HepG2 (cell line): ENCODE results near the gene GPBAR1. TPM values are rescaled to one million over a fixed set of nuclear protein-coding genes. Genes with fewer than 3 reads are reported as not detected.
A peak's percentile ranks its signal among the peaks of the same experiment; 100 is the strongest.

Experiments
- ATF7-NPFF ChIP-seq: sonication (generic); formaldehyde crosslinking; IDR thresholded peaks from 2 replicates; pipeline ENCODE4 v1.8.1; 2023; ENCODE audit warnings: mild to moderate bottlenecking, low read depth, missing genetic modification reagents, moderate library complexity
- BCL3 ChIP-seq: sonication (generic); formaldehyde crosslinking; IDR thresholded peaks from 2 replicates; pipeline ENCODE4 v1.5.1; 2020; ENCODE audit warnings: mild to moderate bottlenecking, missing genetic modification reagents, moderate library complexity
- DMTF1 ChIP-seq: sonication (generic); formaldehyde crosslinking; IDR thresholded peaks from 2 replicates; pipeline ENCODE4 v1.4.0; 2020; ENCODE audit warnings: mild to moderate bottlenecking, missing genetic modification reagents
- MEF2D ChIP-seq: sonication (generic); formaldehyde crosslinking; IDR thresholded peaks from 2 replicates; pipeline ENCODE4 v1.5.1; 2020; ENCODE audit warnings: mild to moderate bottlenecking, missing genetic modification reagents
- MEIS2 ChIP-seq: sonication (generic); formaldehyde crosslinking; IDR thresholded peaks from 2 replicates; pipeline ENCODE4 v1.9.0; 2021; ENCODE audit warnings: mild to moderate bottlenecking, missing genetic modification reagents
- PBX2 ChIP-seq: IDR thresholded peaks from 2 replicates; pipeline ENCODE4 v1.6.1; 2016; ENCODE audit warnings: control low read depth
- RNF2 ChIP-seq: fragments of 450-650 bp; conservative IDR thresholded peaks from 2 replicates; pipeline ENCODE4 v1.6.1; 2016; ENCODE audit warnings: low read depth
- RORA ChIP-seq: sonication (generic); formaldehyde crosslinking; IDR thresholded peaks from 2 replicates; pipeline ENCODE4 v1.5.0; 2020; ENCODE audit warnings: mild to moderate bottlenecking, missing genetic modification reagents, moderate library complexity
- SALL1 ChIP-seq: sonication (generic); formaldehyde crosslinking; IDR thresholded peaks from 2 replicates; pipeline ENCODE4 v1.8.0; 2022; ENCODE audit warnings: mild to moderate bottlenecking, missing genetic modification reagents
- SKI ChIP-seq: fragments of 450-650 bp; IDR thresholded peaks from one replicate; pipeline ENCODE4 v1.6.1; 2018; ENCODE audit warnings: mild to moderate bottlenecking; ENCODE audit not compliant: partially characterized antibody
- TEAD3 ChIP-seq: optimal IDR thresholded peaks from 2 replicates; pipeline ENCODE3; 2016; ENCODE audit warnings: borderline replicate concordance
- ZKSCAN8 ChIP-seq: IDR thresholded peaks from 2 replicates; pipeline ENCODE4 v1.6.1; 2016; ENCODE audit warnings: borderline replicate concordance, missing genetic modification reagents, missing compliant biosample characterization
- ZNF441 ChIP-seq: sonication (generic); formaldehyde crosslinking; IDR thresholded peaks from 2 replicates; pipeline ENCODE4 v1.7.0; 2021; ENCODE audit warnings: missing genetic modification reagents, borderline replicate concordance
- ZNF512 ChIP-seq: sonication (generic); formaldehyde crosslinking; IDR thresholded peaks from 2 replicates; pipeline ENCODE4 v1.4.0; 2020; ENCODE audit warnings: mild to moderate bottlenecking, missing genetic modification reagents
- ZNF574 ChIP-seq: sonication (generic); formaldehyde crosslinking; IDR thresholded peaks from 2 replicates; pipeline ENCODE4 v1.4.0; 2020; ENCODE audit warnings: missing genetic modification reagents
- ZNF607 ChIP-seq: sonication (generic); formaldehyde crosslinking; IDR thresholded peaks from 2 replicates; pipeline ENCODE4 v1.5.1; 2020; ENCODE audit warnings: missing genetic modification reagents, mild to moderate bottlenecking, borderline replicate concordance
- ZNF629 ChIP-seq: sonication (generic); formaldehyde crosslinking; conservative IDR thresholded peaks from 2 replicates; pipeline ENCODE4 v1.5.0; 2020; ENCODE audit warnings: missing genetic modification reagents
- polyA plus RNA-seq, 8 experiments: library from polyadenylated mRNA; depleted of rRNA in 3 of 8; stranded (reverse) in 7 of 8; unstranded in 1 of 8; fragments of >200 nt; fragmentation: Illumina TruSeq in 4 of 8; extraction: Trizol in 4 of 8; gene quantifications; 2 replicates each; pipeline versions ENCODE4 v1.2.1 to v1.2.3, GENCODE V29; 2011 to 2016; ENCODE audit warnings: low read depth in 4 of 8, missing spikeins in 1 of 8, mixed read lengths in 1 of 8; ENCODE audit not compliant: insufficient read depth in 1 of 8
- total RNA-seq, 5 experiments: library from RNA; depleted of rRNA; stranded (reverse); fragments of >200 nt; fragmentation: Illumina TruSeq; extraction: Trizol; gene quantifications; 2 replicates each; pipeline ENCODE4 v1.2.3, GENCODE V29; 2016; ENCODE audit warnings: low read depth in 1 of 5
- TF ChIP-seq, protein P1 (sequence below): sonication (generic); formaldehyde crosslinking; IDR thresholded peaks from 2 replicates; pipeline ENCODE4 v1.8.0; 2022; ENCODE audit warnings: missing genetic modification reagents, low read depth, mild to moderate bottlenecking, borderline replicate concordance

Gene GPBAR1
- total and polyA plus RNA-seq, 2 of the 13 experiments (the other 11 are each of a cell fraction or from before 2014, with no cell fraction given), result 0.05 to 0.09 TPM

DNA sequence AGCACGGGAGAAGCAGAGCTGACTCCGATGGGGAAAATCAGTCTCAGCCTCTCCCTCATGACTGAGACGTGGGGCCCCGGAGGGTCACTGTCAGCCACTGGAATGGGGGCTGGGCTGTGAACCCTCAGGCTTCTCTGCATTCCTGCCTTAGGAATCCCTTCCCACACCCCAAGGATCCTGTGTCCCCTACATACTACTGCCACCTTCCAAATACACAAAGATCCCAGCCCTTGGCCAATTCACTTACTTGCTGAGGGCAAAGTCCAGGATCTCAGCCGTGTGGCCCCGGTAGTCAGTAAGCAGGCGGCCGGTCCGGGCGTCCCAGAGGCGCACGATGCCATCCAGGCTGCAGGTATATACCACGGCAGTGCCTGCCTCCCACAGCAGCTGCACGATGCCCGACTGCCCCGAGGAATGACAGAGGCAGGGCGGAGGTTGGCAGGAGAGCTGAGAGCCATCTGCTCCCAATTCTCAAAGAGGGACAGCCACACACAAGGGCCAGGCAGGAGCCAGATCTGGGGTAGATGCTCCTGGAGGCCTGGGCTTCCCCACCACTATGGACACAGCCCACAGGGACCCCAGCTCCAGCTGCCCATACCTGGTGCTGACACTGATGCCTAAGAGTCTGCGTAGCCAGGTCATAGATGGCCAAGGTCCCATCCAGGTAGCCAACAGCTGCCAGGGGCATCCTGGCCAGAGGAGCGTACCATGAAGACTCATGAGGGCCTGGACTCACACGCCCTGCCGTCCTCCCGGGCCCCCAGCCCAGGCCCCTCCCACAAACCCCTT is 4.2 kb downstream of the GPBAR1 start (continued):
- TF ChIP-seq ZNF574 (CRISPR knock-in tag), result 0 out of 2 replicates have a peak, but pooled peaks have one; percentile 13
- 0 out of 2 replicates have a peak, but pooled peaks have one; percentile 35 for TF ChIP-seq MEF2D (CRISPR knock-in tag)
- TF ChIP-seq DMTF1, result 0 out of 2 replicates have a peak, but pooled peaks have one; percentile 35
- TF ChIP-seq ATF7-NPFF (CRISPR knock-in tag), result peak; percentile 45; the same call in 1 of the 2 replicates
- TF ChIP-seq ZNF629 (CRISPR knock-in tag), result peak; percentile 40; the same call in 1 of the 2 replicates
- TF ChIP-seq ZNF607 (CRISPR knock-in tag), result no peak
- TF ChIP-seq MEIS2 (CRISPR knock-in tag), result no peak
- peak; percentile 36; the same call in 1 of the 2 replicates for TF ChIP-seq BCL3 (CRISPR knock-in tag)
- peak; percentile 42; the same call in 1 of the 2 replicates for TF ChIP-seq ZKSCAN8 (CRISPR knock-in tag)
- TF ChIP-seq SALL1, result peak; percentile 59; the same call in 1 of the 2 replicates
- 0 out of 2 replicates have a peak, but pooled peaks have one; percentile 29 for TF ChIP-seq RNF2
- TF ChIP-seq SKI, result peak; percentile 24
- 0 out of 2 replicates have a peak, but pooled peaks have one; percentile 18 for TF ChIP-seq ZNF441 (CRISPR knock-in tag)
- TF ChIP-seq, protein P1, sequence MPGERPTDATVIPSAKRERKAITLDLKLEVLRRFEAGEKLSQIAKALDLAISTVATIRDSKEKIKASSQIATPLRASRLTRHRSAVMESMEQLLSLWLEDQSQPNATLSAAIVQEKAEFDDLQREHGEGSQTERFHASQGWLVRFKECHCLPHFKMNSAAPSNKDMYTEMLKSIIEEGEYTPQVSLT, result no peak
- no peak for TF ChIP-seq PBX2
- 0 out of 2 replicates have a peak, but pooled peaks have one; percentile 22 for TF ChIP-seq ZNF512 (CRISPR knock-in tag)
- no peak for TF ChIP-seq RORA (CRISPR knock-in tag)
- peak; percentile 10 for TF ChIP-seq TEAD3 (CRISPR knock-in tag)
